Stimulated activated naive CD8-positive, alpha-beta T cell treated with anti-CD3 and anti-CD28 coated beads, Interleukin-15, Interleukin-2, amounts not matched to agents 100 ng/mL and 50 ng/mL, for 24 hours (primary cell): ENCODE measurements around the gene REPIN1.

Experiments used
- H3K27ac Mint-ChIP-seq: one replicate; pipeline ENCODE4 v1.8.0; 2021; ENCODE audit warnings: mild to moderate bottlenecking, mixed read lengths
- H3K27me3 Mint-ChIP-seq: one replicate; pipeline ENCODE4 v1.8.0; 2021; ENCODE audit warnings: mixed read lengths
- H3K36me3 Mint-ChIP-seq: one replicate; pipeline ENCODE4 v1.8.0; 2021; ENCODE audit warnings: low read depth, mixed read lengths
- H3K4me1 Mint-ChIP-seq: one replicate; pipeline ENCODE4 v1.8.0; 2021; ENCODE audit warnings: low read depth, mixed read lengths
- H3K4me3 Mint-ChIP-seq: one replicate; pipeline ENCODE4 v1.8.0; 2021; ENCODE audit warnings: mild to moderate bottlenecking, mixed read lengths
- H3K9me3 Mint-ChIP-seq: one replicate; pipeline ENCODE4 v1.8.0; 2021; ENCODE audit warnings: mixed read lengths

The REPIN1 gene

DNA sequence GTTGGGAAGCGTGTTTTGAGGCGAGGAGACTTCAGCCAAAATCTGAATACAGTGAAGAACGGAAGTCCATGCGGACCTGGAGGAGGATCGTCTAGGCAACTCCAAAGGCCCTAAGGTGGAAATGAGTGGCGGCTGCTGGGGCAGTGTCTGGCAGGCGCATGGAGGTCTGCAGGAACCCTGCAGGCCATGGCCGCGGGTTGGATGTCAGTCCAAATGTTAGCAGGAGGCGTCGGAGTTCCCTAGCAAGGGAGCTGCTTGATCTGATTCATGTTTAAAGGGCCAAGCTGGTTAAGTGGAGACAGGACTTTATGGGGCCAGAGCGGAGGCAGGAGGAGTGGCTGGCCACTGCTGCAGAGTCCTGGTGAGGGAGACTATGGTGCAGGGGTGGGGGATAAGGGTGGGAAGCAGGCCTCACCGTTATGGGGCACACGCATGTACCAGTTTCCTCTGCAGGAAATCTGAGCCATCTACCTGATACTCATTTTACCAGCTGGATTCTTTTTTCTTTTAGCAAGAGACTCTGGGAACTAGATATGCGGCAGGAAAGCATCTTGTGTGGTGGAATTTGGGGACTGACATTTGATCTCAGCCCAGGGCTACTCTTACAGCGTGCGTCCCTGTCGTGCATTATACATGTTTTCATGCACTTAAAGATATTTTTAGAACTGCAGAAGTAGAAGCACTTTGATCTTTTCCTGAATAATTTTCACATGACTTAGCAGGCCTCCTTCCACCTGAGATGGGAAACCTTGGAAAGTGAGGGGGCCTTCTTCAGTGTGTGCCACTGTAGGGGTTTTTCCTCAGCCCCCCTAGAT is 6.6 kb upstream of the REPIN1 start:
- H3K4me1 Mint-ChIP-seq, result peaks cover 60% of the 10 kb centered on the region
- H3K36me3 Mint-ChIP-seq, result no peaks in the 10 kb centered on the region
- H3K27me3 Mint-ChIP-seq, result no peaks in the 10 kb centered on the region
- no peak overlapping the region for H3K4me3 Mint-ChIP-seq
- no peak overlapping the region for H3K27ac Mint-ChIP-seq
- peaks cover 4% of the 10 kb centered on the region for H3K9me3 Mint-ChIP-seq

GRCh38 chr7:150363370-150363769 is 5.3 kb upstream of the REPIN1 start:
- Mint-ChIP-seq H3K27me3 (no peaks in the 10 kb centered on the region), H3K4me1 (peaks cover 57% of the 10 kb centered on the region), H3K36me3 (no peaks in the 10 kb centered on the region), H3K27ac (no peak overlapping the region), H3K4me3 (no peak overlapping the region), H3K9me3 (peaks cover 4% of the 10 kb centered on the region)

GRCh38 chr7:150363872-150364271 is 4.8 kb upstream of the REPIN1 start:
- Mint-ChIP-seq H3K27ac (no peak overlapping the region), H3K4me1 (peaks cover 52% of the 10 kb centered on the region), H3K27me3 (no peaks in the 10 kb centered on the region), H3K9me3 (peaks cover 4% of the 10 kb centered on the region), H3K4me3 (no peak overlapping the region), H3K36me3 (no peaks in the 10 kb centered on the region)

DNA sequence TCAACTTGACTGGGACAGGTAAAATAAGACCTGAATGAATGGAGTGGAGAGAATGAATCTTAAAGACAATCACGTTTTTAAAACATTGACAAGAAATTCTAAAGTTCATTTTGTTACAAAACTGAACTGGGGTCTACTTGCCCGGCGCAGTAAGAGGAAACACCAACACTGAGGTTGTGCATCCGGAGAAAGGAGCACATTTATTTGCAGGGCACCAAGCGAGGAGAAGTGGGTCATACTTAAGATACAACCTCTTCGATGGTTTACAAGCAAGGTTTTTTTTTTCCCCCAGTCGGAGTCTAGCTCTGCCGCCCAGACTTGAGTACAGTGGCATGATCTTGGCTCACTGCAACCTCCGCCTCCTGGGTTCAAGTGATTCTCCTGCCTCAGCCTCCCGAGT is 3.4 kb upstream of the REPIN1 start:
- no peak overlapping the region for H3K4me3 Mint-ChIP-seq
- no peaks in the 10 kb centered on the region for H3K36me3 Mint-ChIP-seq
- peaks cover under 1% of the 10 kb centered on the region for H3K9me3 Mint-ChIP-seq
- H3K4me1 Mint-ChIP-seq, result peaks cover 52% of the 10 kb centered on the region
- no peak overlapping the region for H3K27ac Mint-ChIP-seq
- no peaks in the 10 kb centered on the region for H3K27me3 Mint-ChIP-seq

DNA sequence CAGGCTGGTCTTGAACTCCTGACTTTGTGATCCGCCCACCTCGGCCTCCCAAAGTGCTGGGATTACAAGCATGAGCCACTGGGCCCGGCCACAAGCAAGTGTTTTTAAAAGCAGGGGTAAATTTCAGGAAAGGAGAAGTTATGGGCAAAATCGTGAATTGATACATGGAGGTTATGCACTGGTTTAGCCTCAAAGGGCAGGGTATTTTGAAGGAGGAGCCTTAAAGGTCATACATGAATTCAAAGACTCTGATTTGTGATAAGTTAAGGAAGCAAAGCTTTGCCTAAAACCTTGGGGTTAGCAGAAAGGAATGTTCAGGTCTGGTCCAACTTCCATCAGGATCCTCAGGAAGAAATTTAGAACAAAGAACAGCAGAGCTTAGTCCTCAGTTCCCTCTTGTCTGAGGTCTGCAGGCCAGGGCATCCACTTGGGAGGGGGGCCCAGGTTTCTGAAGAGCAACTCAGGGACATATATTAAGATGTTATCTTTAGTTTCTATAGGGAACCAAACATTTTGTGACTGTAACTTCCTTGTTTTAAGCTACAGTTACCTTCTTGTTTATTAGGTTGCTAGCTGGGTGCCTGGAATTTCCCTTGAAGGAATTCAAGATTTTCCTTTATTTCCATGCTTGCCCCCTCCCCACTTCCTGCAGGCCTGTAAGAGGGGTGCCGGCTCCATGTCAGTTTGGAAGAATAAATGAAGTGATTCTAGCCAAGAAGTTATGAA is 2.8 kb upstream of the REPIN1 start:
- H3K27ac Mint-ChIP-seq, result peak overlapping the region; percentile 75
- H3K27me3 Mint-ChIP-seq, result no peaks in the 10 kb centered on the region
- peaks cover 58% of the 10 kb centered on the region for H3K4me1 Mint-ChIP-seq
- H3K4me3 Mint-ChIP-seq, result no peak overlapping the region
- H3K36me3 Mint-ChIP-seq, result peaks cover 5% of the 10 kb centered on the region
- H3K9me3 Mint-ChIP-seq, result no peaks in the 10 kb centered on the region

- H3K4me1 Mint-ChIP-seq, result peaks cover 59% of the 10 kb centered on the region
- no peaks in the 10 kb centered on the region for H3K9me3 Mint-ChIP-seq
- H3K4me3 Mint-ChIP-seq, result peak overlapping the region; percentile 83
- peaks cover 9% of the 10 kb centered on the region for H3K36me3 Mint-ChIP-seq
- H3K27me3 Mint-ChIP-seq, result no peaks in the 10 kb centered on the region
- H3K27ac Mint-ChIP-seq, result peak overlapping the region; percentile 92
Observed at GRCh38 chr7:150367677-150368095, 936 bp upstream of the REPIN1 start.

DNA sequence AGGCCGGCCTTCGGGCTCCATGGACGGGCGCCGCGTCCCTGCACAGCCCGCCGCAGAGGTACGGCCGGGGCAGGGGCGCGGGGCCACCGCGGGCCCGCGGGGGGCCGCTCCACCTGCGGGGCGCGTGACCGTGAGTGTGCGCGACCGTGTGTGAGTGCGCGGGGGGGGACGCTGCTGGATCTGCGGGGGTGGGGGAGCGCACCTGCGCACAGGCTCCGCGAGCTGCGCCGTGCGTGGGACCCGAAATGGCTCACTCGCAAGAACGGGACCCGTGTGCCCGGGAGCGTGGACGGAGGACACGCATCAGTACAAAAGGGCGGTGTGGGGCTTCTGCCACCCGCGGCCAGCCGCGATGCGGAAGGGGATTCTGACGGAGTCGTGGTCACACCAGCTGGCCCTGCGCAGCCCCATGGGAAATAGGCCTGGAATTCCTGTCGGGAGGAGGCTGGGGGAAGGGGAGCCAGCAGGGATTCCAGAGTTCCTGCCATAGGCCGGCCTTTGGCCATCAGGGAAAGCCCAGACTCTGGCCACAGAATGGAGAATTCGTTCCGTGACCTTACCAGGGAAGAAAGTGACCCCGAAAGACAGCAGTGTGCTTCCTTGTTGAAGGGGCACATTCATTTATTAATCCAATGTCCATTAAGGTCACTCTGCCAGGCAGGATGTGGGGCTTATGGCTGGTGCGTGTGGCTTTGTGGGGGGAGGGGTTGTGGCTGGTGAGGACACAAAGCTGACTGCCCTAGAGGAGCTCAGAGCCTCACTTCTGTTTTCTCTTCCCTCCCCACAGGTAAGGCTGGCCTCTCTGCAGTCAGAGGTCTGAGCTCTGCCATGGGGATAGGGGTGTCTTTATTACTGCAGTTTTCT is 494 bp downstream of the REPIN1 start:
- H3K4me3 Mint-ChIP-seq, result peak overlapping the region; percentile 92
- H3K4me1 Mint-ChIP-seq, result peaks cover 61% of the 10 kb centered on the region
- H3K27me3 Mint-ChIP-seq, result no peaks in the 10 kb centered on the region
- H3K36me3 Mint-ChIP-seq, result peaks cover 20% of the 10 kb centered on the region
- no peaks in the 10 kb centered on the region for H3K9me3 Mint-ChIP-seq
- peak overlapping the region; percentile 95 for H3K27ac Mint-ChIP-seq

DNA sequence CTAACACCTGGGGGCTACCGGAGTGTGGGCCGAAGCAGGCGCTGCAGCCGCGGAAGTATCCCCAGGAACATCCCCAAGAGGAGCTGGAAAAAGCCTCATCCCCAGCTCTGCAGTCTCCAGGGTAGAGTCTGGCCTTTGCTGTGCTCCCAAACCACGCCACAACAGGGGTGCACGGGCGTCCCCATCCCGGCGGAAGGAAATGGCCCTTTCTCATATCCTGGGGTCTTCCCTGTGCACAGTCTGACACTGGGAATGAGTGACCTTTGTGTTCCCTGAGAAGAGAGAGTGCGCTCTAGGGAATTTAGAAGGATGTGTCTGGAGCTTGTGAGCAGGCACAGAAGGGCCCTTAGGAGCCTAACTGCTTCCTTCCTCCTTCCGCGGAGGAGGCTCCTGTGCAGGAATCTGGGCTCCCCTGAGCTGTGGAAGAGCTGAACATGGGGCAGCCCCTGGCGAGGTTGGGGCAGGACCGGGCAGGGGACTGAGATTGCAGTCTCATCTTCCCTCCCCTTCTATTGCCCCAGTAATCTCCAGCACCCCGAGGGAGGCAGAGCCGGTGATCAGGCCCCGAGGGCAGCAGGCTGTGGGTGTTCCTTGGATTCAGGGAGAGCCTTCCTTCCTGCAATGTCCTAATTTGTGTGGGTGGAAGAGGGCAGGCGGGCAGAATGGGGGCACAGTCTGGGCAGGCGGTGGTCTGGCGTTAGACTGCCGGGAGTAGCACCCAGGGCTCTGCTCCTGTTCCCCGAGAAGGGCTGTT is 1.3 kb downstream of the REPIN1 start:
- no peaks in the 10 kb centered on the region for H3K9me3 Mint-ChIP-seq
- H3K36me3 Mint-ChIP-seq, result peaks cover 27% of the 10 kb centered on the region
- H3K4me1 Mint-ChIP-seq, result peaks cover 61% of the 10 kb centered on the region
- no peaks in the 10 kb centered on the region for H3K27me3 Mint-ChIP-seq
- peak overlapping the region; percentile 92 for H3K4me3 Mint-ChIP-seq
- peak overlapping the region; percentile 95 for H3K27ac Mint-ChIP-seq

GRCh38 chr7:150370612-150371071 is 2.0 kb downstream of the REPIN1 start:
- Mint-ChIP-seq H3K4me3 (peak overlapping the region; percentile 92), H3K9me3 (no peaks in the 10 kb centered on the region), H3K27me3 (no peaks in the 10 kb centered on the region), H3K27ac (peak overlapping the region; percentile 41), H3K4me1 (peaks cover 61% of the 10 kb centered on the region), H3K36me3 (peaks cover 27% of the 10 kb centered on the region)

GRCh38 chr7:150371131-150371995 is 2.7 kb downstream of the REPIN1 start:
- H3K27me3 Mint-ChIP-seq, result no peaks in the 10 kb centered on the region
- no peaks in the 10 kb centered on the region for H3K9me3 Mint-ChIP-seq
- H3K4me1 Mint-ChIP-seq, result peaks cover 61% of the 10 kb centered on the region
- peaks cover 30% of the 10 kb centered on the region for H3K36me3 Mint-ChIP-seq
- H3K27ac Mint-ChIP-seq, result peak overlapping the region; percentile 41
- H3K4me3 Mint-ChIP-seq, result no peak overlapping the region

GRCh38 chr7:150371996-150372270 is 3.3 kb downstream of the REPIN1 start:
- Mint-ChIP-seq H3K4me3 (no peak overlapping the region), H3K27me3 (no peaks in the 10 kb centered on the region), H3K27ac (no peak overlapping the region), H3K4me1 (peaks cover 64% of the 10 kb centered on the region), H3K9me3 (no peaks in the 10 kb centered on the region), H3K36me3 (peaks cover 30% of the 10 kb centered on the region)

DNA sequence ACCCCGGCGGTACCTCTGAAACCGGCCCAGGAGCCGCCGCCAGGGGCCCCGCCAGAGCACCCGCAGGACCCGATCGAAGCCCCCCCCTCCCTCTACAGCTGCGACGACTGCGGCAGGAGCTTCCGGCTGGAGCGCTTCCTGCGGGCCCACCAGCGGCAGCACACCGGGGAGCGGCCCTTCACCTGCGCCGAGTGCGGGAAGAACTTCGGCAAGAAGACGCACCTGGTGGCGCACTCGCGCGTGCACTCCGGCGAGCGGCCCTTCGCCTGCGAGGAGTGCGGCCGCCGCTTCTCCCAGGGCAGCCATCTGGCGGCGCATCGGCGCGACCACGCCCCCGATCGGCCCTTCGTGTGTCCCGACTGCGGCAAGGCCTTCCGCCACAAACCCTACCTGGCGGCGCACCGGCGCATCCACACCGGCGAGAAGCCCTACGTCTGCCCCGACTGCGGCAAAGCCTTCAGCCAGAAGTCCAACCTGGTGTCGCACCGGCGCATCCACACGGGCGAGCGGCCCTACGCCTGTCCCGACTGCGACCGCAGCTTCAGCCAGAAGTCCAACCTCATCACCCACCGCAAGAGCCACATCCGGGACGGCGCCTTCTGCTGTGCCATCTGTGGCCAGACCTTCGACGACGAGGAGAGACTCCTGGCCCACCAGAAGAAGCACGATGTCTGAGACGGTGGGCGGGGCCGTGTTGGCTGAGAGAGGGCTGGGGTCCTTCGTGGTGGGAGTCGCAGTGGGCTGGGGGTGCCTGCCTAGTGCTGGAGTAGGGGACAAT is 3.8 kb downstream of the REPIN1 start:
- Mint-ChIP-seq H3K9me3 (no peaks in the 10 kb centered on the region), H3K27ac (no peak overlapping the region), H3K36me3 (peaks cover 30% of the 10 kb centered on the region), H3K4me1 (peaks cover 64% of the 10 kb centered on the region), H3K27me3 (no peaks in the 10 kb centered on the region), H3K4me3 (no peak overlapping the region)
